ENCODE results near the gene APOL4.
"Not testable (repeated sequence)": the region's sequence is repeated elsewhere in the genome, so short reads cannot be mapped to it uniquely, and the experiment has no call there.

APOL4 gene

DNA sequence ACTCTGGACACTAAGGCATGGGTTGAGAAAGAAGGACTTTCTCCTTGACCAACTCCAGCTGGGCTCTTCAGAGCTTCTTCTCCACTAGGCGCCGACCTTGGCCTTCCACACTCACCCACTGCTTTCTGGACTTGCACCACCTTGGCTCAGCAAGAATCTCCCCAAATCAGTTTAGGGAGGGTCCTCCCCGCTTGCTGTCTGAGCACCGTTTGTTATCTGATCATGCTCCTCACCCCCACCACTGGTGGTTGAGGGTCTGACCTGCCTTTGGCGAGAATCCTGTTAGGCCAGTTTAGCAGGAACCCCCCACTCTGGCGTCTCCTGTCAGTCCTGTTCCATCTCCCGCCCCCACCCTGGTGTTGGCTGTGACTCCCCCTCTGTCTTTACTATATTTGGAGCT is 27.3 kb upstream of the APOL4 start:
- TF ChIP-seq, protein P1, sequence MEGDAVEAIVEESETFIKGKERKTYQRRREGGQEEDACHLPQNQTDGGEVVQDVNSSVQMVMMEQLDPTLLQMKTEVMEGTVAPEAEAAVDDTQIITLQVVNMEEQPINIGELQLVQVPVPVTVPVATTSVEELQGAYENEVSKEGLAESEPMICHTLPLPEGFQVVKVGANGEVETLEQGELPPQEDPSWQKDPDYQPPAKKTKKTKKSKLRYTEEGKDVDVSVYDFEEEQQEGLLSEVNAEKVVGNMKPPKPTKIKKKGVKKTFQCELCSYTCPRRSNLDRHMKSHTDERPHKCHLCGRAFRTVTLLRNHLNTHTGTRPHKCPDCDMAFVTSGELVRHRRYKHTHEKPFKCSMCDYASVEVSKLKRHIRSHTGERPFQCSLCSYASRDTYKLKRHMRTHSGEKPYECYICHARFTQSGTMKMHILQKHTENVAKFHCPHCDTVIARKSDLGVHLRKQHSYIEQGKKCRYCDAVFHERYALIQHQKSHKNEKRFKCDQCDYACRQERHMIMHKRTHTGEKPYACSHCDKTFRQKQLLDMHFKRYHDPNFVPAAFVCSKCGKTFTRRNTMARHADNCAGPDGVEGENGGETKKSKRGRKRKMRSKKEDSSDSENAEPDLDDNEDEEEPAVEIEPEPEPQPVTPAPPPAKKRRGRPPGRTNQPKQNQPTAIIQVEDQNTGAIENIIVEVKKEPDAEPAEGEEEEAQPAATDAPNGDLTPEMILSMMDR (IDR thresholded peaks at IDR 0.05; ENCODE audit: low read depth, low read length, missing control alignments) = no peak
- DNase-seq (ENCODE audit: extremely low read depth, low read depth) = no peak
- no peak overlapping the region for H3K4me3 ChIP-seq (replicated peaks; ENCODE audit: low read depth, low read length)

DNA sequence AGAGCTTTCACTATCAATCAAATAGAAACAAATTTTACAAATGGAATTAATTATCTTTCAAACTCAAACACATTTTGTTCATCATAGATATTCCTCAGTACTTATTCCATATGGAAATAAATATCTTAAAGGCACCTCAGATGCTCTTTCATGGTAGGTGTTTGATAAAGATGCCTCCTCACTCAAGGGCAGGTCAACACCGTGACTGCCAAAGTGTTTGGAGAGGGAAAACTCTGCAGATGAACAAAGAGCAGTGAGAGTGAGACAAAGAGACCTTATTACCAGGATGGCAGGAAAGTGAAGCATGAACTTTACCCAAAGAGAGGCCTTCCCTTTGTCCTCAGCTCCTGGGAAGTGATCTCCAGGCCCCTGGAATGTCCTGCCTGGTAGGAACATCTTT is 26.8 kb upstream of the APOL4 start:
- not testable (repeated sequence) for H3K4me3 ChIP-seq (replicated peaks; ENCODE audit: low read depth, low read length); DNase-seq (ENCODE audit: extremely low read depth, low read depth)

DNA sequence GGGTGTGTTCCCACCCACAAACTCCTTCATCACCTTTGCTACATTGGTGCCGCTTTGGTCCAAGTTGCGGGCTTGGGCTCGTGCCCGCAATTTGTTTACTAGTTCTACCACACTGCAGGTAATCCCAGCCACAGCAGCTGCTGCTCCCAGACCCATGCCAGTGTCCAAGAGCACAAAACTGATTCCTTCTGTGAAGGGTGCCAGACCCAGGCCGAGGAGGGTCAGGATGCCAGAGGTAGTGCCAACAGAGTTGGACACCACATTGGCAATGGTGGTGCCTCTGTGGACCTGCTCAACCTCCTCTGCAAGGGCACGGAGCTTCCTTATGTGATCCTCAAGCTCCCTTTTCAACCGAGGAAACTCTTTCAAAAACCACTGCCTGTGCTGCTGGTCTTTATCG is 26.2 kb upstream of the APOL4 start:
- H3K4me3 ChIP-seq (replicated peaks; ENCODE audit: low read depth, low read length) = no peak overlapping the region
- TF ChIP-seq, protein P1 (IDR thresholded peaks at IDR 0.05; ENCODE audit: low read depth, low read length, missing control alignments) = no peak
- no peak for DNase-seq (ENCODE audit: extremely low read depth, low read depth)

DNA sequence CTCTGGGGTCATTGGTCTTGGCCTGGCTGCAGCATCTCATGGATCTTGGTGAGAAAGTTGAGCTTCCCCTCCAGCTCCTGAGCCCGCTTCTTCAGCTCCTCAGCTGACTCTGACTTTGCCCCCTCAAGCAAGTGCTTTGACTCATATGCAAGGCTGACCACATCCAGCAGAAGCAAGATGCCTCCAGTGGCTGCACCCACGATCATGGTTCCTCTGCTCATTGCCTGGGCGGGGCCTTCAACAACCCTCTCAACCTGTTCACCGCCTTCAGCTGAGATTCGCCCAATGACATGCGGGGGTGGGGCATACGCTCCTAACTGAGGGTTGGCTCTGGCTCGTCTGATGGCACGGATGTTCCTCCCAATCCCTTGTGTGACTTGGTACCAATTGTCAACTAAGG is 25.8 kb upstream of the APOL4 start:
- TF ChIP-seq, protein P1 (IDR thresholded peaks at IDR 0.05; ENCODE audit: low read depth, low read length, missing control alignments) = no peak
- no peak for DNase-seq (ENCODE audit: extremely low read depth, low read depth)
- H3K4me3 ChIP-seq (replicated peaks; ENCODE audit: low read depth, low read length) = no peak overlapping the region

DNA sequence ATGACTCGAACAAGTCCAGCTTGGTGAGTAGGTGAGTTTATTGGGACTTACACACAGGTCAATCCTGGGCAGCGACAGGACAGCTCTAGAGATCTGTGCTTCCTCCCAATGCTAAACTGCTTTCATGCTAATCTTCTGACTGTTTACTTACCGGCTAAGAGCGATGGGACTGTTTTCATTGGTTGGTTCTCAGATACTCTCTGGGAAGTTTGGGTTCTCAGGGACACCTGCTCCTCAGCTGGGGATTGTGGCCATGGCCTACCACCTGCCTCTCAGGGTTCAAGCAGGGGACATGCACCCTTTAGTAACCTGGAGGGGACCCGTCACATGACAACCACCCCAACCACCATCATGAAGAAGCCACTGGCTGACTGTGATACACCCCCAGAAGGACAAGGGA is 24.6 kb upstream of the APOL4 start:
- TF ChIP-seq, protein P1 (IDR thresholded peaks at IDR 0.05; ENCODE audit: low read depth, low read length, missing control alignments) = no peak
- no peak for DNase-seq (ENCODE audit: extremely low read depth, low read depth)
- no peak overlapping the region for H3K4me3 ChIP-seq (replicated peaks; ENCODE audit: low read depth, low read length)

DNA sequence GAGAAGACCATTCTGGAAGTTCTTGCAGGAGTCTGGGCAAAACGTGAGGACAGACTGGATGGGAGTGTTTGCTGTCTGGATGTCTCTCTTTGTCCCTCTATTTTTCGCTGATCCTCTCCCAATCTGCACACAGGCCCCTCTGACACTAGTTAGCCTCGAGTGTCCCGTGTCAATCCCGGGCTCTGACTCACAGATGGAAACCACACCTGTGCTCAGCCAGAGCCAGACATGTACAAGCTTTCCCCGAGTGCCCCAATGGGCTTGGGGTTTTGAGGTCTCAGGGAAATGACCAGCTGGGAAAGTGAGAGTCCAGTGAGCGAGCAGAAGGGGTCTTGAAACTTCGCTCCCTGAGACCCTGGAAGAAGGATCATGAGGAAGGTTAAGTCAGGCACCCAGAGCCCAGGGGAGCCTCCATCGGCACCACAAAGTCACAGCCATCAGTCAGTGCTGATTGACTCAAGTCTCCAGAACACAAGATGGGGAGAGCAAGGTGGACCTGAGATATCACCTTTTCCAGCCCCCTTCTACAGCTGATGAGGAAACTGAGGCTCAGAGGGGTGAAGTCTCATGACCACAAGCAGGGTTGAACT is 23.8 kb upstream of the APOL4 start:
- TF ChIP-seq, protein P1 (IDR thresholded peaks at IDR 0.05; ENCODE audit: low read depth, low read length, missing control alignments) = no peak
- no peak overlapping the region for H3K4me3 ChIP-seq (replicated peaks; ENCODE audit: low read depth, low read length)
- DNase-seq (ENCODE audit: extremely low read depth, low read depth) = no peak

DNA sequence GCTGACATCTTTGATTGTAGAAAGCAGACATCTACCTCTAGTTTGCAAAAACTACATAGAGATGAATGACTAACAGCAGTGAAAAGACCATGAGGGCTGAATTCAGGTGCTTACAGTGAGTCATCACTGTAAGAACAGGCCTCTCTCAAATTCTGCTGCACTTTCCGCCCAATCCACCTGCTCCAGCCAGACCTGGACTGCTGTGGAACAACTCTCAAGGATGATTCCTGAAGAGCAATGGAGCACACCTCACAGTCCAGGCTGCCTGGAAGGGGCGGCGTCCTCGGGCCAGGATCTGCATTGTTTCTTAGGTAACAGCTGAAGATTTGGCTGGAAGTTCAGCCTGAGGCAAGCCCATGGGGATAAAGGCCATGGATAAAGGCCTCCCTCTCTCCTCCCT is 22.6 kb upstream of the APOL4 start:
- TF ChIP-seq, protein P1 (IDR thresholded peaks at IDR 0.05; ENCODE audit: low read depth, low read length, missing control alignments) = no peak
- H3K4me3 ChIP-seq (replicated peaks; ENCODE audit: low read depth, low read length) = no peak overlapping the region
- DNase-seq (ENCODE audit: extremely low read depth, low read depth) = no peak

Data from HFF-Myc (cell line).